ENCODE data around the gene TTC28.

GRCh38 chr22:28716686-28717085 lies 37.0 kb upstream of the TTC28 start:
- TF ChIP-seq, protein P1, sequence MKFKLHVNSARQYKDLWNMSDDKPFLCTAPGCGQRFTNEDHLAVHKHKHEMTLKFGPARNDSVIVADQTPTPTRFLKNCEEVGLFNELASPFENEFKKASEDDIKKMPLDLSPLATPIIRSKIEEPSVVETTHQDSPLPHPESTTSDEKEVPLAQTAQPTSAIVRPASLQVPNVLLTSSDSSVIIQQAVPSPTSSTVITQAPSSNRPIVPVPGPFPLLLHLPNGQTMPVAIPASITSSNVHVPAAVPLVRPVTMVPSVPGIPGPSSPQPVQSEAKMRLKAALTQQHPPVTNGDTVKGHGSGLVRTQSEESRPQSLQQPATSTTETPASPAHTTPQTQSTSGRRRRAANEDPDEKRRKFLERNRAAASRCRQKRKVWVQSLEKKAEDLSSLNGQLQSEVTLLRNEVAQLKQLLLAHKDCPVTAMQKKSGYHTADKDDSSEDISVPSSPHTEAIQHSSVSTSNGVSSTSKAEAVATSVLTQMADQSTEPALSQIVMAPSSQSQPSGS (tag by site-specific recombination; IDR thresholded peaks at IDR 0.05; ENCODE audit: low read depth): no peak
- TF ChIP-seq CTCF (tag by site-specific recombination; IDR thresholded peaks at IDR 0.05): no peak

Data from HEK293 (cell line).